GM19395 (cell line): ENCODE results near the gene FAM161B.
"Not testable (repeated sequence)": the region's sequence is repeated elsewhere in the genome, so short reads cannot be mapped to it uniquely, and the experiment has no call there.

Source experiments
- ATAC-seq: cut with Tn5 transposase; IDR thresholded peaks from one replicate; pipeline ENCODE4 v1.9.1; 2021; ENCODE audit warnings: mild to moderate bottlenecking, moderate library complexity; ENCODE audit not compliant: unreplicated experiment

Gene FAM161B

GRCh38 chr14:73949752-73950734, at the start of gene FAM161B, which contains the start of gene COQ6:
FAM161B (minus strand) TSS chr14:73950094; CDS start chr14:73950026, 68 bp downstream.
COQ6 (plus strand) TSS chr14:73950302; CDS start chr14:73950333, 31 bp downstream.
- peak; percentile 88 for ATAC-seq

- no peak for ATAC-seq
Measured at GRCh38 chr14:73998726-73999125, 48.8 kb upstream of the FAM161B start.

GRCh38 chr14:73997944-73998447, 48.1 kb upstream of the FAM161B start:
- no peak for ATAC-seq

GRCh38 chr14:73997108-73997943, 47.4 kb upstream of the FAM161B start:
- no peak for ATAC-seq

- no peak for ATAC-seq
Measured at GRCh38 chr14:73996731-73997107, 46.8 kb upstream of the FAM161B start.

GRCh38 chr14:73995977-73996378, 46.1 kb upstream of the FAM161B start:
- no peak for ATAC-seq

GRCh38 chr14:73994926-73995325, 45.0 kb upstream of the FAM161B start:
- ATAC-seq = not testable (repeated sequence)

GRCh38 chr14:73991092-73991491, 41.2 kb upstream of the FAM161B start:
- no peak for ATAC-seq

- ATAC-seq = not testable (repeated sequence)
Measured at GRCh38 chr14:73988656-73989055, 38.8 kb upstream of the FAM161B start.

- no peak for ATAC-seq
Measured at GRCh38 chr14:73988065-73988464, 38.2 kb upstream of the FAM161B start.

- no peak for ATAC-seq
Measured at GRCh38 chr14:73977896-73978295, 28.0 kb upstream of the FAM161B start.

- ATAC-seq = no peak
Measured at GRCh38 chr14:73976125-73976524, 26.2 kb upstream of the FAM161B start.

GRCh38 chr14:73973497-73973896, 23.6 kb upstream of the FAM161B start:
- no peak for ATAC-seq

- ATAC-seq = no peak
Measured at GRCh38 chr14:73968885-73969284, 19.0 kb upstream of the FAM161B start.

GRCh38 chr14:73965216-73965615, 15.3 kb upstream of the FAM161B start:
- no peak for ATAC-seq

GRCh38 chr14:73961192-73961591, 11.3 kb upstream of the FAM161B start:
- no peak for ATAC-seq

GRCh38 chr14:73958591-73958990, 8.7 kb upstream of the FAM161B start:
- ATAC-seq = no peak

GRCh38 chr14:73955674-73956073, 5.8 kb upstream of the FAM161B start:
- no peak for ATAC-seq

- no peak for ATAC-seq
Measured at GRCh38 chr14:73953731-73954130, 3.8 kb upstream of the FAM161B start.

GRCh38 chr14:73945159-73945670, 4.7 kb downstream of the FAM161B start:
- ATAC-seq = no peak
